Measurements from ENCODE around the gene COQ8B. TPM values are rescaled to one million over a fixed set of nuclear protein-coding genes. Genes with fewer than 3 reads are reported as not detected.

The COQ8B gene
- total RNA-seq, 6 donors from 2014 or later = 46.2 to 142 (median 65.4) TPM

DNA sequence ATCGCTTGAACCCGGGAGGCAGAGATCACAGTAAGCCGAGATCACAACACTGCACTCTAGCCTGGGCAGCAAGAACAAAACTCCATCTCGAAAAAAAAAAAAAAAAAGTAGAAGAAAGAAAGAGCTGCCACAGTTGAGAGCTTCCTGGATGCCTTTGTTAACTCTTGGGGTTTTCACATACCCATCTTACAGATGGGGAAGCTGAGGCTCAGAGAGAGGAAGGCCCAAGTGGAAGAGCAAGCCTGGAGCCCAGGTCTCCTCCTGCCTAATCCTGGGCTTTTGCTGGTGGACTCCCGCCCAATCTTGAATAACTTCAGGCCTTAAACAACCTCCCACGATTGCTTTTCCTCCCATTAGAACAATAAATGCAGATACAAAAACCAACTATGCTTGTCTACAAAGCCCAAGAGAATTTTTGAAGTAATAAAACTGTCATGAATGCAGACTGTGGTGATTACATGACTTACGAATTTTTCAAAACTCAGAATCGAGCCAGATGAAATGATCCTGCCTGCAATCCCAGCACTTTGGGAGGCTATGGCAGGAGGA, 73.9 kb downstream of the COQ8B start:
- Histone ChIP-seq H3K36me3 (no peaks in the 10 kb centered on the region), H3K27me3 (no peaks in the 10 kb centered on the region), H3K9me3 (no peaks in the 10 kb centered on the region), H3K4me1 (peaks cover 13 to 30% (median 18%) of the 10 kb centered on the region in 4 donors), H3K4me3 (no peak overlapping the region), H3K27ac (no peak overlapping the region)
- DNase-seq (no peak), ATAC-seq (ENCODE audit: low FRiP score in 2 of 2) (no peak)
- 89% methylated on average over 8 of the region's 8 CpGs for WGBS, 2 donors
- TF ChIP-seq, protein P1, sequence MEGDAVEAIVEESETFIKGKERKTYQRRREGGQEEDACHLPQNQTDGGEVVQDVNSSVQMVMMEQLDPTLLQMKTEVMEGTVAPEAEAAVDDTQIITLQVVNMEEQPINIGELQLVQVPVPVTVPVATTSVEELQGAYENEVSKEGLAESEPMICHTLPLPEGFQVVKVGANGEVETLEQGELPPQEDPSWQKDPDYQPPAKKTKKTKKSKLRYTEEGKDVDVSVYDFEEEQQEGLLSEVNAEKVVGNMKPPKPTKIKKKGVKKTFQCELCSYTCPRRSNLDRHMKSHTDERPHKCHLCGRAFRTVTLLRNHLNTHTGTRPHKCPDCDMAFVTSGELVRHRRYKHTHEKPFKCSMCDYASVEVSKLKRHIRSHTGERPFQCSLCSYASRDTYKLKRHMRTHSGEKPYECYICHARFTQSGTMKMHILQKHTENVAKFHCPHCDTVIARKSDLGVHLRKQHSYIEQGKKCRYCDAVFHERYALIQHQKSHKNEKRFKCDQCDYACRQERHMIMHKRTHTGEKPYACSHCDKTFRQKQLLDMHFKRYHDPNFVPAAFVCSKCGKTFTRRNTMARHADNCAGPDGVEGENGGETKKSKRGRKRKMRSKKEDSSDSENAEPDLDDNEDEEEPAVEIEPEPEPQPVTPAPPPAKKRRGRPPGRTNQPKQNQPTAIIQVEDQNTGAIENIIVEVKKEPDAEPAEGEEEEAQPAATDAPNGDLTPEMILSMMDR (IDR thresholded peaks at IDR 0.05) = no peak
- TF ChIP-seq EP300 (IDR thresholded peaks at IDR 0.05) (no peak), POLR2A (IDR thresholded peaks at IDR 0.05) (no peak), POLR2AphosphoS5 (IDR thresholded peaks at IDR 0.05) (no peak)

DNA sequence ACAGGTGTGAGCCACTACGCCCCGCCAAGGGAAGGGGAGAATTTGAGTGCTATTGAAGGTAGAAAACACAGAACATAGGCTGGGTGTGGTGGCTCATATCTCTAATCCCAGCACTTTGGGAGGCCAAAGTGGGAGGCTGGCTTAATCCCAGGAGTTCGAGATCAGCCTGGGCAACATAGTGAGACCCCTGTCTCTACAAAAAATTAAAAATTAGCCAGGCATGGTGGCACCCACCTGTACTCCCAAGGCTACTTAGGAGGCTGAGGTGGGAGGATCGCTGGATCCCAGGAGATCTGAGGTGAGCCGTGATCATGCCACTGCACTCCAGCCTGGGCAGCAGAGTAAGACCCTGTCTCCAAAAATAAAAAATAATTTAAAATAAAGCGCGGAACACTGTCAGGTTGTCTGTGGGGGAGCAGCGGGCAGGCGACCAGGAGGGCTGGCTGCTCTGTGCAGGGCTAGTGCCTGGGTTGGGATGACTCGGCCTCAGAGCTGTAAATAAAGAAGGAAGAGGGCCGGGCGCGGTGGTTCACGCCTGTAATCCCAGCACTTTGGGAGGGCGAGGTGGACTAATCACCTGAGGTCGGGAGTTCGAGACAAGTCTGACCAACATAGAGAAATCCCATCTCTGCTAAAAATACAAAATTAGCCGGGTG, 74.5 kb downstream of the COQ8B start:
- Histone ChIP-seq H3K4me3 (no peak overlapping the region), H3K36me3 (no peaks in the 10 kb centered on the region), H3K27me3 (no peaks in the 10 kb centered on the region), H3K27ac (peak overlapping the region in 1 of 4 donors; percentile 64), H3K4me1 (peaks cover 13 to 30% (median 18%) of the 10 kb centered on the region in 4 donors), H3K9me3 (no peaks in the 10 kb centered on the region)
- no peak for ATAC-seq (ENCODE audit: low FRiP score in 2 of 2)
- TF ChIP-seq, protein P1 (IDR thresholded peaks at IDR 0.05) = no peak
- TF ChIP-seq POLR2AphosphoS5 (IDR thresholded peaks at IDR 0.05) (no peak), EP300 (IDR thresholded peaks at IDR 0.05) (no peak), POLR2A (IDR thresholded peaks at IDR 0.05) (no peak)
- DNase-seq = no peak
- WGBS, 2 donors = 94 to 96% methylated on average over 18 of the region's 18 CpGs

Small RNAs within 50 kb of the gene (small RNA-seq; reads per million reads assigned to genes)
- 0 reads per million in 4 donors for gene RNU6-195P

Other genes with a start within 250 kb of the COQ8B start
- 1 to 10 TPM in 1 of 6 donors, under 1 TPM in 5; 0.33 to 8.4 (median 0.67) TPM for gene SPTBN4, start 249.9 kb downstream of the COQ8B start, total RNA-seq
- 100 to 1,000 TPM in 2 of 6 donors, 10 to 100 TPM in 4; 60.6 to 232 (median 90.2) TPM for gene SHKBP1, start 140.0 kb downstream of the COQ8B start, total RNA-seq
- 100 to 1,000 TPM; 125 to 541 (median 401) TPM for gene LTBP4, start 115.5 kb downstream of the COQ8B start, total RNA-seq
- 100 to 1,000 TPM in 1 of 6 donors, 10 to 100 TPM in 5; 18.0 to 133 (median 23.8) TPM for gene NUMBL, start 26.2 kb downstream of the COQ8B start, total RNA-seq
- 10 to 100 TPM; 38.4 to 76.0 (median 55.2) TPM for gene ITPKC, start 226 bp upstream of the COQ8B start, total RNA-seq
- gene ACTMAP, start 33.6 kb upstream of the COQ8B start, total RNA-seq = 10 to 100 TPM; 16.0 to 28.4 (median 21.5) TPM
- gene SNRPA, start 34.3 kb upstream of the COQ8B start, total RNA-seq = 10 to 100 TPM; 32.4 to 90.1 (median 55.3) TPM
- gene MIA, start 58.6 kb upstream of the COQ8B start, total RNA-seq = 1 to 10 TPM in 3 of 6 donors, not detected in 3; 1.2 to 5.2 (median 2.1) TPM
- 10 to 100 TPM; 39.9 to 78.5 (median 58.6) TPM for gene RAB4B, start 61.4 kb upstream of the COQ8B start, total RNA-seq
- gene EGLN2, start 82.3 kb upstream of the COQ8B start, total RNA-seq = 100 to 1,000 TPM; 170 to 353 (median 211) TPM
- gene CYP2A6, start 133.6 kb upstream of the COQ8B start, total RNA-seq = 10 to 100 TPM in 1 of 6 donors, 1 to 10 TPM in 4, not detected in 1; 1.5 to 11.6 (median 2.9) TPM
- gene CYP2A7, start 165.3 kb upstream of the COQ8B start, total RNA-seq = 1 to 10 TPM in 1 of 6 donors, under 1 TPM in 2, not detected in 3; 0.59 to 1.8 (median 0.71) TPM

All from upper lobe of left lung (tissue), 6 donors.